CMK (cell line): ENCODE measurements around the gene TANC2.
"Not testable (repeated sequence)": the region's sequence is repeated elsewhere in the genome, so short reads cannot be mapped to it uniquely, and the experiment has no call there.

Experiments
- DNase-seq: peaks from one replicate; pipeline ENCODE4 v3.0.0-alpha.2; 2010; ENCODE audit warnings: low read depth

The TANC2 gene

DNA sequence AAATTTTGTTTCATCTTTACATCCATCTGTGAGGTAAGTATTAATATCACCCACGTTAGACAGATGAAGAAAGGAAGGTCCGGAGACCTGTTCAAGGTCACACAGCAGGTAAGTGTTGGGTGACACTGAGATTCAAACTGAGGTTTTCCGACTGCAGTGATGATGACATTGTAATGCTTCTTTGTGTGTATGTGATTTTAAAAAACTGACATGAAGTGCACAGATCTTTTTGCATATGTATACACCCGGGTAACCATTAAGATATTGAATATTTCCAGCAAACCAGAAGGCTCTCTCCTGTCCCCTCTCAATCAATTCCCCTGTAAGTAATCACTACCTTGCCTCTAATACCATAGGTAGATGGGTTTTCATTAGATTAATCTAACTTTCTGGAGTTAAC is 1.5 kb upstream of the TANC2 start:
- DNase-seq, result no peak

DNA sequence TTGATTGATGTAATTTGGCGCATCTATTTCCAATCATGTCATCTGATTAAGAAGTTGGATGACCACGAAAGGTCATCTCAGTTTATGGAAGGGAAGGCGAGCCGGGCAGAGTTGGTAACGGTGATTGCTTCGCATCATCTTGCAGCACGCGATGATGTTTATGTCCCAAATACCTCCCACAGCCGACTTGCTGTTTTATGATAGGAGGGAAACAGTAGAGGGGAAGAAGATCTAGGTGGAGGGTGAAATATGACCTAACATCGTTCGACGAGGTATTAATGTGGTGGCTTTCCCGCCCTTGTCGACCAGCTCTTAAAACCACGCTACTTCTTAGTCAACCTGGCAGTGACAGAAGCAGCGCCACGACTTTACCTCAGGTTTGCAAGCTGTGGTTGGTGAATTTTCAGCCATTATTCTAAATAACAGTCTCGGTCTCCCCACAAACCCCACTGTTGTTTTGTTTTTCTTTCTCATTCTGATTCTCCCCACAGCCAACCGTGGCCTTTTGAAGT is 805 bp upstream of the TANC2 start:
- no peak for DNase-seq

- DNase-seq, result no peak
These were observed 580 bp downstream of the TANC2 start for GRCh38 chr17:62966426-62967204.

DNA sequence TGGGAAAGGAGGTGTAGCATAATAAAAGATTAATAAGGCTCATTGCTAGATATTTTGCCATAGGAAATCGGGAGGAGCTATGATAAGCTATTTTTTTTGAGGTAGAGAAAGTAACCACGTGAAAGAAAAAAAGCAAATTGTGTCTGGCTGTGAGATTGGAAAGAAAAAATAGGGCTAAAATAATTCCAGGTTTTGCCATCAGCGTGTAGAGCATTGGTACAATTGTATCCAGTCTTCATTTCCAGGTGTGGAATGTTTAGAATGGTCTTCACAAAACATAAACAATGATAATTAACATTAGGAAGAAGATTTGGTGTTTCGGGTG is 1.1 kb downstream of the TANC2 start:
- no peak for DNase-seq

- DNase-seq, result peak; percentile 70
These were observed 2.4 kb downstream of the TANC2 start for GRCh38 chr17:62968445-62968923.

DNA sequence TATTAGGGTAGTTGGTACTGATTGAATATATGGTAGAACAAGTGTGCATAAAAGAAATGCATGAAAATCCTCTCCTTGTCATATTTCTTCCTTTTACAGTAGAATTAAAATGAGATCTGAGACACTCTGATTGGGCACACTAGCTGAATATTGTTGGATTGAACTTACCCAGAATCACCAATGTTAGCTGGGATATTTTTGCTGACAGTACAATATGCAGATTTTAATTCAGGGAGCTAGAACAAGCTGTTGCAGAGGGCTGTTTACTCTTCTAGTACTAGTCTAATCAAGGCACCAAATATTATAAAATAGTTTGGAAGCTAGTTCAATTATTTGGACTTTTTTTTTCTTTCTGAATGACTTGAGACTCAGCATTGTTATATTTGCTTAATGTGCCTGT is 4.6 kb downstream of the TANC2 start:
- no peak for DNase-seq

DNA sequence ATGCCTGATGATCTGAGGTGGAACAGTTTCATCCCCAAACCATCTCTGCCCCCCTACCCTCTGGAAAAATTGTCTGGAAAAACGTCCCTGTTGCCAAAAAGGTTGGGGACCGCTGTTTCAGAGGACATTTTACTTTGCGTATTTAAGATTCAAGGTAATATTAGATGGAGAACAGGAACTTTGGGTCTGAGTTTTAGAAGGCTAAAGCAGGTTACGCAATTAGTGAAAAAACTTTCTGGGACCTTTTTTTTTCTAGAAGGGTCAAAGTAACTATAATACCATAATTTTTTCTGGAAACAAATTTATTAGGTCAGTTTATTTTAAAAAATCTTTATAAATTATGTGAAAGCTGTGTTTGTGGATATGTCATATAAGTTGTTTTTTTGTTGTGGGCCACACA is 5.8 kb downstream of the TANC2 start:
- no peak for DNase-seq

GRCh38 chr17:62974788-62975187 is 8.8 kb downstream of the TANC2 start:
- no peak for DNase-seq

GRCh38 chr17:62975206-62975605 is 9.2 kb downstream of the TANC2 start:
- DNase-seq, result no peak

DNA sequence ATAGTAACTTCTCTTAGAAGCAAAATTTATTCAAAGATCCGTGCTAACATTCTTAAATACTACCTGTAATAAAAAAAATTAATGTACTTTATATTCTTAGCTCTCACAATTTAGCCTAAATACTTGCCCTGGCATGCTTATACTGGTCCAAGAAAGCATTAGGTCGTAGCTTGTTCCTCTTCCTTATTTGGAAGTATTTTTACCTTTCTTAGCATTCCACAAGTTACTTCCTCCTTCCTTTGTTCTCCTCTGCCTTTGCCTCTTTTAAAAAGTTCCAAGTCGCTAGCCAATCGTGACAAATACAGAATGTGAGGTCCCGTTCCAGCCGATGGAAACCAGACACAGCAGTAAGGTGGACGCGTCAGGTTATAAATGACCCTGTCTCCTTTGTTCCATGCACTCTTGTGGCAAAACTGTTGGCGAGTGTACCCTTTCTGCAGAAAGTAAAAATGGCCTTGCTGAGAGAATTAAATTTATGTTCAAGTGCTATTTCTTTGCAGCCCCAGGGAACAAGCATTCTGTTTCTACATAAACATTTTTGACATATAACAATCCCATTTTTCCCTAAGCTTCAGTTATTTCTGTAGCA is 10.7 kb downstream of the TANC2 start:
- not testable (repeated sequence) for DNase-seq

DNA sequence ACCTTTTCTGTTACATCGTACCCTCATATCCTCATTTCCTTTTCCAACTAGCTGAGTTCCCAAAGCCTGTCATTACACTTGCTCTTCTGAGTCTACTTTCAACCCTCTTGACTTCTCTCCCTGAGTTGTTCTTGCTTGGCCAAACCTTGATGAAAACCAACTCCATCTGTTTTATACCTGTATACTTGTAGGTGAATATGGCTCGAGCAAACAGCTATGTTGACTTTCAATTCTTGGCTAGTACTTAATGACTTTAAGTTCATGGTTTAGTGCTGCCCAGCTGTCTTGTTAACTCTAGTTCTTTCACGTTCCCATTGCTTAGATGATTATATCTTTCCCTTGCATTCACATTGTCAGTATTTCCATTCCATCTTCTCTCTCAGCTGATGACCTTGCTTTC is 14.8 kb downstream of the TANC2 start:
- no peak for DNase-seq

DNA sequence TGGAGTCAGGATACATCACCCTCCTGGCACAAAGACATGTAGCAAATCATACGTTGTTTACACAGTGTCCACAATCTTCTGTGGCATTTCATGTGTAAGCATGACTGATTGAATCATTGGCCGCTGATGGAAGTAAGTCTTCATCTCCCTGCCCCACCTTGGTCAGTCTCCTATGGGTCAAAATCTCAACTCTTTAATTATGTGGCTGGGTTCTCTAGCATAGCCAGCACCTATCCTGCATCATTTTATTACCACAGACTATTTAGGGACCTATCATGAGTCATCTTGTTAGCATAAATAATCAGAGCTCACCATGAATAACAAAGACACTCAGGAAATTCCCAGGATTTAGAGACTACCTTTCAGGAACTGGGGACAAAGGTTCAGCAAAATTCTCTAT is 15.9 kb downstream of the TANC2 start:
- DNase-seq, result no peak

DNA sequence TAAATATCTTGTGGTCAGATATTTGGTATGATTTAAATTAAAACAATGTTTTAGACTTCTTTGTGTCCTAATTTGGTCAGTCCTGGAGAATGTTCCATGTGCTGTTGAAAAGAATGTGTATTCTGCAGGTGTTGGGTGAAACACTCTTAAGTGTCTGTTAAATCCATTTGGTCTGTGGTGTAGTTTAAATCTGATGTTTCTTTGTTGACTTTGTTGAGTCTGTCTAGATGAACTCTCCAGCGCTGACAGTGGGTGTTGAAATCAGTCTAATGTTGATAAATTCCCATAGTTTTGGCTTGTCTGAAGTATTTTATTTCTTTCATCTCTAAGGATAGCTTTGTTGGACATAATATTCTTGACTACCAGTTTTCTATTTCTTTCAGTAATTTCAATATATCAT is 18.8 kb downstream of the TANC2 start:
- no peak for DNase-seq

DNA sequence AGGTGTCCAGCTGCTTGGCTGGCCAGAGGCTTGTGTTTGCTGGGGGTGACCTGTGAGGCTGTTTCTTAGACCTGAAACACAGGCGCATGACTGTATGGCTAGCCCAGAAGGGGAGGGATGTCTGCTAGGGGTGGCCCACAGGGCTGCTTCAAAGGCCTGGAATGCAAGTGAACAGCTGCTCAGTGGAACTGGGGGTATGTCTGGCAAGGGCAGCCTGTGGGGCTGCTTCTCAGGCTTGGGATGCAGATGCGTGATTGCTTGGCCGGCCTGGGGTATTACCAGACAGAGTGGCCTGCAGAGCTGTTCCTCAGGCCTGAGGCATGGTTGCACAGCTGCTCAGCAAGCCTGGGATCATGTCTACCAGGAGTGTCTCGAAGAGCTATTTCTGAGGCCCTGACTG is 20.5 kb downstream of the TANC2 start:
- no peak for DNase-seq

- no peak for DNase-seq
These were observed 21.1 kb downstream of the TANC2 start for GRCh38 chr17:62987136-62987535.

- no peak for DNase-seq
These were observed 23.5 kb downstream of the TANC2 start for GRCh38 chr17:62989501-62989900.

- peak; percentile 41 for DNase-seq
These were observed 28.9 kb downstream of the TANC2 start for GRCh38 chr17:62994931-62995330.

DNA sequence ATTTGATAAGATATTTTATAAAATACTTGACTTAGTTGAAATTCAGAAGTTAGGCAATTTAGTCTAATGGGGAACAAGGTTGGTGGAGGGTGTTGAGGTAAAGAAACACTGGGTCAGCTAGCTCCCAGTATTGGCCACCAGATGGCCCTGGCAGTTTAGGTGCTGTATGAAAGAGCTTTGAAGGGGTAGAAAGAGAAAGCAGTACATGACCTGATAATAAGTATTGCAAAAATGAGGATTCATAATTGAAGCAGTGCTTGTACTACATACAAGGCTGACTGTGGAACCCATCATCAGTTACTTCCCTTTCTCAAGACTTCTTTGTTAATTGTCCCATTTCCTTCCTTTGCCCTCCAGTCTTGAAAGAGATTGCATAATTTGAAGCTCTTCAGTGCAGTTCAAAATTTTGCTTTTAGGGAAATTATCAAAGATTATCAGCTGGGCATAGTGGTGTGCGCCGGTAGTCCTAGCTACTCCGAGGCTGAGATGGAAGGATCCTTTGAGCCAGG is 29.4 kb downstream of the TANC2 start:
- DNase-seq, result peak; percentile 41

DNA sequence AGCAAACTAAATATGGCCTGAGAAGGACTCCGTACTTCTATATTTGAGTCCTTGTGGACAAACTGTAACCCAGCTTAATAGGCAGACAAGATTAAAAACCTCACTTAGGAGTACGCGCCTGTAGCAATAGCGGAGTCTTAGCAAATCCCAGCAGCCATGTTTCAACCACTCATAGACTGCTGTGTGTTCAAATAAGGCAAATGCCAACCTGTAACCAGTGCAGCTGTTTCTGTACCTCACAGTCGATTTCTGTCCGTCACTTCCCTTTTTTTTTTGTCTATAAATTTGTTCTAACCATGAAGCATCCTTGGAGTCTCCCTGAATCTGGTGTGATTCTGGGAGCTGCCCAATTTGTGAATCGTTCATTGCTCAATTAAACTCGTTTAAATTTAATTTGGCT is 30.2 kb downstream of the TANC2 start:
- DNase-seq, result no peak

DNA sequence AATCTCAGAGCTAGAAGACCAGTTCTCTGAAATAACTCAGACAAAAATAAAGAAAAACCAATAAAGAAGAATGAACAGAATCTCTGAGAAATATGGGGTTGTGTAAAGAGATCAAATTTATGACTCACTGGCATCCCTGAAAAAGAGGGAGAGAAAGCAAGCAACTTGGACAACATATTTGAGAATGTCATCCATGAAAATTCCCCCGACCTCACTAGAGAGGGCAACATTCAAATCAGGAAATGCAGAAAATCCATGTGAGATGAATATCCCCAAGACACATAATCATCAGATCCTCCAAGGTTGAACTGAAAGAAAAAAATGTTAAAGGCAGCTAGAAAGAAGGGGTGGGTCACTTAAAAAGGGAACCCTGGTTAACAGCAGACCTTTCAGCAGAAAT is 32.1 kb downstream of the TANC2 start:
- DNase-seq, result no peak

DNA sequence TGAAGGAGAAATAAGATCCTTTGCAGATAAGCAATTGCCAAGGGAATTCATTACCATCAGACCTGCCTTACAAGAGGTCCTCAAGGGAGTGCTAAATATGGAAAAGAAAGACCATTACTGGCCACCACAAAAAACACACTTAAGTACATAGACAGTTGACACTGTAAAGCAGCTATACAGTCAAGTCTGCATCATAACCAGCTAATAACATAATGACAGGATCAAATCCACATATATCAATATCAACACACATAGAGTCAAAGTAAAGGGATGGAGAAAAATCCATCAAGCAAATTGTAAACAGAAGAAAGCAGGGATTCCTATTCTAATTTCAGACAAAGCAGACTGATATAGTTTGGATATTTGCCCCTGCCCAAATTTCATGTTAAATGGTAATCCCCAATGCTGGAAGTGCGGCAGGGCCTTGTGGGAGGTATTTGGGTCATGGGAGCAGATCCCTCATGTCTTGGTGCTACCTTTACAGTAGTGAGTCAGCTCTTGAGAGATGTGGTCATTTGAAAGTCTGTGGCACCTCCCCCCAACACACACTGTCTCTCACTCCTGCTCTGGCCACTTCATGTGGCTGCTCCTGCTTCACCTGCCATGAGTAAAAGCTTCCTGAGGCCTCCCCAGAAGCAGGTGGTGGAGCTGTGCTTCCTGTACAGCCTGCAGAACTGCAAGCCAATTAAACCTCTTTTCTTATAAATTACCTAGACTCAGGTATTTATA is 32.8 kb downstream of the TANC2 start:
- no peak for DNase-seq

- no peak for DNase-seq
These were observed 33.7 kb downstream of the TANC2 start for GRCh38 chr17:62999736-63000135.
